NCI-H187 (cell line): ENCODE data around the gene SETDB2.

Source experiments
- DNase-seq, 2 experiments: peaks; one replicate each; lab custom pipeline; 2025; lab: John Stamatoyannopoulos, UW

The SETDB2 gene

GRCh38 chr13:49443704-49444523, at the start of gene SETDB2, which contains the start of gene CAB39L:
Gene SETDB2, plus strand, starts transcription at chr13:49444274. Its CDS starts 7,620 bp downstream, at chr13:49451894.
Gene CAB39L, minus strand, starts transcription at chr13:49444064. Its CDS starts 61,154 bp downstream, at chr13:49382910.
- DNase-seq, result peak; percentile 95 to 97

- DNase-seq, result no peak
These were observed 48.6 kb upstream of the SETDB2 start for GRCh38 chr13:49395451-49395865.

- DNase-seq, result no peak
These were observed 48.1 kb upstream of the SETDB2 start for GRCh38 chr13:49395878-49396380.

GRCh38 chr13:49399801-49400472, 44.1 kb upstream of the SETDB2 start:
- DNase-seq, result no peak

- no peak for DNase-seq
These were observed 43.1 kb upstream of the SETDB2 start for GRCh38 chr13:49400755-49401659.

GRCh38 chr13:49403996-49404702, 39.9 kb upstream of the SETDB2 start:
- DNase-seq, result no peak

GRCh38 chr13:49404703-49405020, 39.4 kb upstream of the SETDB2 start:
- DNase-seq, result no peak

GRCh38 chr13:49407068-49407467, 37.0 kb upstream of the SETDB2 start:
- no peak for DNase-seq

GRCh38 chr13:49407936-49408335, 36.1 kb upstream of the SETDB2 start:
- no peak for DNase-seq

GRCh38 chr13:49409008-49409407, 35.1 kb upstream of the SETDB2 start:
- no peak for DNase-seq

GRCh38 chr13:49410006-49410405, 34.1 kb upstream of the SETDB2 start:
- no peak for DNase-seq

GRCh38 chr13:49410477-49410876, 33.6 kb upstream of the SETDB2 start:
- DNase-seq, result no peak

- no peak for DNase-seq
These were observed 32.7 kb upstream of the SETDB2 start for GRCh38 chr13:49411353-49411752.

GRCh38 chr13:49412749-49413148, 31.3 kb upstream of the SETDB2 start:
- DNase-seq, result no peak

GRCh38 chr13:49417161-49417560, 26.9 kb upstream of the SETDB2 start:
- no peak for DNase-seq

- DNase-seq, result no peak
These were observed 25.9 kb upstream of the SETDB2 start for GRCh38 chr13:49418206-49418605.

- no peak for DNase-seq
These were observed 24.8 kb upstream of the SETDB2 start for GRCh38 chr13:49419276-49419675.

GRCh38 chr13:49421391-49421790, 22.7 kb upstream of the SETDB2 start:
- DNase-seq, result no peak

- DNase-seq, result no peak
These were observed 20.0 kb upstream of the SETDB2 start for GRCh38 chr13:49424011-49424560.

- no peak for DNase-seq
These were observed 15.9 kb upstream of the SETDB2 start for GRCh38 chr13:49428041-49428763.

- DNase-seq, result no peak
These were observed 15.0 kb upstream of the SETDB2 start for GRCh38 chr13:49429121-49429520.
